ENCODE results near the gene ANKRD60. TPM values are rescaled to one million over a fixed set of nuclear protein-coding genes. Genes with fewer than 3 reads are reported as not detected.

ANKRD60 gene
- total RNA-seq, 1 experiment from 2014 or later, result not detected

GRCh38 chr20:58209652-58210397 is 18.6 kb downstream of the ANKRD60 start:
- Histone ChIP-seq H3K79me1 (ENCODE audit: insufficient read depth, low read depth, low read length, poor library complexity, severe bottlenecking) (no peaks in the 10 kb centered on the region), H4K91ac (ENCODE audit: insufficient read length, low read depth, low read length) (no peak overlapping the region), H3K9me3 (ENCODE audit: control insufficient read depth, low read depth, low read length) (no peaks in the 10 kb centered on the region), H2BK12ac (ENCODE audit: insufficient read length, low read depth, low read length) (no peak overlapping the region), H2AK5ac (ENCODE audit: insufficient read length, low read length) (no peak overlapping the region), H2BK15ac (ENCODE audit: low read depth, low read length) (no peak overlapping the region), H3K79me2 (ENCODE audit: insufficient read depth, low read length) (no peaks in the 10 kb centered on the region), H3K14ac (ENCODE audit: insufficient read depth, low read length) (no peak overlapping the region), H3K18ac (ENCODE audit: insufficient read length, low read depth, low read length) (no peak overlapping the region), H3K4ac (ENCODE audit: low read depth, low read length) (no peak overlapping the region), H3K4me1 (ENCODE audit: insufficient read depth, low read length) (no peaks in the 10 kb centered on the region), H2AFZ (ENCODE audit: low read length) (no peak overlapping the region), H3K4me2 (ENCODE audit: insufficient read depth, insufficient read length, low read length) (peak overlapping the region; percentile 1), H3K27me3 (ENCODE audit: insufficient read depth, low read length) (no peaks in the 10 kb centered on the region), H2BK5ac (ENCODE audit: insufficient read length, low read length) (no peak overlapping the region), H4K5ac (ENCODE audit: insufficient read length, low read depth, low read length) (no peak overlapping the region), H2BK120ac (ENCODE audit: low read depth, low read length, poor library complexity, severe bottlenecking) (no peak overlapping the region), H4K8ac (replicated peaks; ENCODE audit: insufficient read length, low read depth, low read length) (no peak overlapping the region), H4K20me1 (ENCODE audit: control insufficient read depth, insufficient read depth, insufficient read length) (no peaks in the 10 kb centered on the region), H3K23ac (ENCODE audit: insufficient read length, low read depth, low read length) (no peak overlapping the region), H3K23me2 (ENCODE audit: insufficient read length, low read depth, low read length, poor library complexity, severe bottlenecking) (no peaks in the 10 kb centered on the region), H3K56ac (ENCODE audit: insufficient read length, low read depth, low read length) (no peak overlapping the region), H3K27ac (ENCODE audit: insufficient read length, low read depth, low read length) (no peak overlapping the region), H3T11ph (ENCODE audit: low read length) (no peak overlapping the region), H2BK20ac (ENCODE audit: low read depth, low read length, poor library complexity, severe bottlenecking) (no peak overlapping the region), H3K9ac (ENCODE audit: extremely low read depth, insufficient read length, low read length) (no peak overlapping the region)
- H3K36me3 Mint-ChIP-seq (ENCODE audit: insufficient read depth in 1 of 3, low read depth in 3 of 3), result no peaks in the 10 kb centered on the region
- H3K27ac Mint-ChIP-seq, result no peak overlapping the region; a peak in 2 of 7 replicates
- DNase-seq, result peak; percentile 83
- no peaks in the 10 kb centered on the region; a peak in 2 of 5 replicates for H3K9me3 Mint-ChIP-seq
- peaks cover 0 to 3% of the 10 kb centered on the region in 2 experiments; a peak in 1 of 4 replicates for H3K4me1 Mint-ChIP-seq
- H3K27me3 Mint-ChIP-seq (ENCODE audit: low read depth), result peaks cover 11% of the 10 kb centered on the region
- TF ChIP-seq CTCF (conservative IDR thresholded peaks at IDR 0.05), result peak; percentile 100; the same call in 2 of the 3 replicates
- peak overlapping the region in 1 of 2 experiments; percentile 46; a peak in 1 of 5 replicates for H3K4me3 Mint-ChIP-seq
- no CpG with 5 or more reads among the region's 46 CpGs for WGBS (ENCODE audit: extremely low coverage, insufficient read length, low lambda C conversion rate)
